B cell (primary cell): ENCODE data around the gene TRMT10A. TPM values are rescaled to one million over a fixed set of nuclear protein-coding genes. Genes with fewer than 3 reads are reported as not detected.

Source experiments
- ATAC-seq: fragments of 200-7000 bp; cut with Tn5 transposase; one replicate; pipeline ENCODE4 v1.10.0; 2021; ENCODE audit warnings: low read depth, mild to moderate bottlenecking, moderate number of reproducible peaks, moderate library complexity
- CTCF ChIA-PET: fragments of 350-600 bp; sonication (Branson Sonifier 250); formaldehyde crosslinking; loops from one replicate; lab custom pipeline; 2021; ENCODE audit warnings: antibody characterized with exemption, inconsistent platforms; lab: Charles Lee
- POLR2A ChIA-PET: fragments of 350-600 bp; sonication (Branson Sonifier 250); formaldehyde crosslinking; loops from one replicate; lab custom pipeline; 2021; ENCODE audit warnings: antibody characterized with exemption; lab: Charles Lee
- DNase-seq: peaks from one replicate; pipeline ENCODE4 v3.0.0; 2013
- H2AFZ ChIP-seq: 2 replicates; pipeline ENCODE4 v1.6.1; 2012; ENCODE audit warnings: mild to moderate bottlenecking, low read depth, low read length; ENCODE audit not compliant: insufficient read depth, poor library complexity, severe bottlenecking
- H3K27ac ChIP-seq, 2 donors: 1 replicate in 1 of 2; 2 replicates in 1 of 2; pipeline ENCODE4 v1.5.1; 2012 to 2013; ENCODE audit warnings: low read length in 2 of 2, mild to moderate bottlenecking in 2 of 2, moderate library complexity in 1 of 2
- H3K27me3 ChIP-seq, 4 experiments: fragments of 200-600 bp in 1 of 4; sonication (generic) in 1 of 4; replicated peaks in 1 of 4; 1 replicate in 2 of 4; 2 replicates in 2 of 4; pipeline versions ENCODE4 v1.6.1 to v1.7.0; 2013 to 2016; ENCODE audit warnings: low read length in 3 of 4, mild to moderate bottlenecking in 2 of 4, mixed read lengths in 1 of 4, moderate library complexity in 1 of 4; ENCODE audit not compliant: insufficient read depth in 4 of 4, control insufficient read depth in 3 of 4; ENCODE audit errors: control extremely low read depth in 1 of 4
- H3K36me3 ChIP-seq, 2 experiments: replicated peaks in 1 of 2; 1 replicate in 1 of 2; 2 replicates in 1 of 2; pipeline versions ENCODE4 v1.6.1 to v1.7.1; 2013; ENCODE audit warnings: low read length in 1 of 2; ENCODE audit not compliant: insufficient read depth in 2 of 2, control insufficient read depth in 1 of 2; ENCODE audit errors: control extremely low read depth in 1 of 2, extremely low read depth in 1 of 2
- H3K4me1 ChIP-seq, 2 donors: fragments of 200-600 bp in 1 of 2; sonication (generic) in 1 of 2; 1 replicate in 1 of 2; 2 replicates in 1 of 2; pipeline versions ENCODE4 v1.5.1 to v1.6.1; 2013 to 2017; ENCODE audit warnings: low read length in 2 of 2; ENCODE audit not compliant: control insufficient read depth in 2 of 2, insufficient read depth in 2 of 2
- H3K4me2 ChIP-seq: replicated peaks from 2 replicates; pipeline ENCODE3; 2012; ENCODE audit warnings: mild to moderate bottlenecking, low read depth, low read length; ENCODE audit not compliant: poor library complexity, severe bottlenecking
- H3K4me3 ChIP-seq, 5 experiments: fragments of 200-600 bp in 1 of 5; sonication (generic) in 1 of 5; 1 replicate in 3 of 5; 2 replicates in 2 of 5; pipeline versions ENCODE4 v1.5.1 to v1.7.0; 2011 to 2016; ENCODE audit warnings: low read length in 4 of 5, mild to moderate bottlenecking in 4 of 5, low read depth in 2 of 5, control low read depth in 1 of 5, moderate library complexity in 1 of 5; ENCODE audit not compliant: insufficient read depth in 1 of 5; ENCODE audit errors: control extremely low read depth in 1 of 5, extremely low read depth in 1 of 5
- H3K79me2 ChIP-seq: fragments of 200-600 bp; sonication (generic); one replicate; pipeline ENCODE4 v1.6.0; 2016; ENCODE audit warnings: low read length; ENCODE audit not compliant: control insufficient read depth, insufficient read depth
- H3K9ac ChIP-seq: fragments of 200-600 bp; sonication (generic); 2 replicates; pipeline ENCODE4 v1.6.1; 2017; ENCODE audit warnings: mild to moderate bottlenecking, low read length, moderate library complexity
- H3K9me3 ChIP-seq, 3 donors: one replicate each; pipeline versions ENCODE4 v1.6.1 to v1.7.1; 2013; ENCODE audit warnings: low read length in 2 of 3; ENCODE audit not compliant: control insufficient read depth in 2 of 3, insufficient read depth in 1 of 3; ENCODE audit errors: control extremely low read depth in 1 of 3
- H4K20me1 ChIP-seq: 2 replicates; pipeline ENCODE4 v1.6.0; 2012; ENCODE audit warnings: mild to moderate bottlenecking, low read length; ENCODE audit not compliant: insufficient read depth, control insufficient read depth, poor library complexity, severe bottlenecking
- H3K27ac Mint-ChIP-seq: one replicate; pipeline ENCODE4 v1.8.0; 2021; ENCODE audit warnings: mixed read lengths
- H3K27me3 Mint-ChIP-seq: one replicate; pipeline ENCODE4 v1.8.0; 2021; ENCODE audit warnings: mixed read lengths
- H3K4me1 Mint-ChIP-seq: one replicate; pipeline ENCODE4 v1.8.0; 2021; ENCODE audit warnings: mixed read lengths
- H3K4me3 Mint-ChIP-seq: one replicate; pipeline ENCODE4 v1.8.0; 2021; ENCODE audit warnings: mixed read lengths
- H3K9me3 Mint-ChIP-seq: one replicate; pipeline ENCODE4 v1.8.0; 2022; ENCODE audit warnings: mixed read lengths; ENCODE audit not compliant: insufficient read depth
- EZH2 ChIP-seq: IDR thresholded peaks from 2 replicates; pipeline ENCODE4 v1.6.1; 2012; ENCODE audit warnings: borderline replicate concordance, low read depth, mild to moderate bottlenecking, moderate library complexity, low read length; ENCODE audit not compliant: insufficient read depth, poor library complexity, severe bottlenecking
- WGBS: methylation state at CpG from one replicate; pipeline ENCODE4 v1.1.5; 2013; ENCODE audit warnings: missing lambda C conversion rate; ENCODE audit not compliant: insufficient coverage; 5-methylcytosine and 5-hydroxymethylcytosine counted together
- intact Hi-C: fragments of 100-400 bp; cut with micrococcal nuclease; formaldehyde crosslinking; loops from one replicate; pipeline ENCODE4 v1.10.0; 2022
- polyA plus RNA-seq: library from polyadenylated mRNA; depleted of rRNA; stranded (reverse); fragments of >200 nt; gene quantifications from 2 replicates; pipeline ENCODE4 v1.2.3, GENCODE V29; 2012
- total RNA-seq, 2 donors: library from RNA; stranded (reverse); fragments of 120-200 nt in 1 of 2; gene quantifications; 1 replicate in 1 of 2; 2 replicates in 1 of 2; pipeline versions ENCODE4 v1.2.3 to v1.2.4, GENCODE V29; 2013 to 2022
- TF ChIP-seq, protein P1 (sequence below): fragments of 200-600 bp; IDR thresholded peaks from one replicate; pipeline ENCODE4 v1.8.0; 2022; ENCODE audit warnings: antibody characterized with exemption, mild to moderate bottlenecking

The TRMT10A gene
- total and polyA plus RNA-seq, 2 donors (not counting 1 experiment from before 2014, with no cell fraction given): 1.4 to 5.5 TPM

DNA sequence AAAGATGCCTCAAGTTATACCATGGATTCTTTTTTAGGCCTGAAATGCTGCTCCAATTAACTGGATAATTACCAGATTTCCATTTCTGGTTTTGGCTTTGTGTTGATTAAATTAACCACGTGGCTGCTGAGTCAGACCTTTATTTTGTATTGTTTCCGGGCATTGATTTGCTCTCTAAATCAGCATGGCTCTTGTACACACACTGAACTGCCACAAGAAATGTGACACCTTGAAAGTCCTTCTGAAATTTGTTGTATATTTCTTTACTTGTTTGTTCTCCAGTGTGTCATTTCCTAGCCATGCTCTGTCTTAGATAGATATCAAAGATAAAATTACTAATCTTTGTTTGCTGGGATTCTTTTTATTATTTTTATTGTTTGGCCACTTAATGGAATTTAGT, 22.5 kb upstream of the TRMT10A start:
- Mint-ChIP-seq H3K4me3 (no peak overlapping the region), H3K9me3 (no peaks in the 10 kb centered on the region), H3K4me1 (no peaks in the 10 kb centered on the region), H3K27ac (no peak overlapping the region), H3K27me3 (peaks cover 27% of the 10 kb centered on the region)
- no peak overlapping the region for H3K9ac ChIP-seq
- peaks cover 0 to 1% (median 0%) of the 10 kb centered on the region in 3 donors for H3K9me3 ChIP-seq
- WGBS: no CpG with 5 or more reads among the region's 2 CpGs
- no peaks in the 10 kb centered on the region for H3K79me2 ChIP-seq
- no peaks in the 10 kb centered on the region for H3K36me3 ChIP-seq
- no peaks in the 10 kb centered on the region for H4K20me1 ChIP-seq
- no peak for DNase-seq
- H3K27me3 ChIP-seq: peaks cover 0 to 25% (median 2%) of the 10 kb centered on the region in 4 experiments
- ChIA-PET POLR2A (no interaction called here), CTCF (no interaction called here)
- ATAC-seq: no peak
- no peaks in the 10 kb centered on the region for H3K4me1 ChIP-seq
- no peak overlapping the region for H3K4me2 ChIP-seq
- intact Hi-C loops: no loop called here
- no peak overlapping the region for H2AFZ ChIP-seq
- no peak overlapping the region for H3K4me3 ChIP-seq
- no peak for TF ChIP-seq EZH2
- TF ChIP-seq, protein P1, sequence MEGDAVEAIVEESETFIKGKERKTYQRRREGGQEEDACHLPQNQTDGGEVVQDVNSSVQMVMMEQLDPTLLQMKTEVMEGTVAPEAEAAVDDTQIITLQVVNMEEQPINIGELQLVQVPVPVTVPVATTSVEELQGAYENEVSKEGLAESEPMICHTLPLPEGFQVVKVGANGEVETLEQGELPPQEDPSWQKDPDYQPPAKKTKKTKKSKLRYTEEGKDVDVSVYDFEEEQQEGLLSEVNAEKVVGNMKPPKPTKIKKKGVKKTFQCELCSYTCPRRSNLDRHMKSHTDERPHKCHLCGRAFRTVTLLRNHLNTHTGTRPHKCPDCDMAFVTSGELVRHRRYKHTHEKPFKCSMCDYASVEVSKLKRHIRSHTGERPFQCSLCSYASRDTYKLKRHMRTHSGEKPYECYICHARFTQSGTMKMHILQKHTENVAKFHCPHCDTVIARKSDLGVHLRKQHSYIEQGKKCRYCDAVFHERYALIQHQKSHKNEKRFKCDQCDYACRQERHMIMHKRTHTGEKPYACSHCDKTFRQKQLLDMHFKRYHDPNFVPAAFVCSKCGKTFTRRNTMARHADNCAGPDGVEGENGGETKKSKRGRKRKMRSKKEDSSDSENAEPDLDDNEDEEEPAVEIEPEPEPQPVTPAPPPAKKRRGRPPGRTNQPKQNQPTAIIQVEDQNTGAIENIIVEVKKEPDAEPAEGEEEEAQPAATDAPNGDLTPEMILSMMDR: no peak
- H3K27ac ChIP-seq: no peak overlapping the region

DNA sequence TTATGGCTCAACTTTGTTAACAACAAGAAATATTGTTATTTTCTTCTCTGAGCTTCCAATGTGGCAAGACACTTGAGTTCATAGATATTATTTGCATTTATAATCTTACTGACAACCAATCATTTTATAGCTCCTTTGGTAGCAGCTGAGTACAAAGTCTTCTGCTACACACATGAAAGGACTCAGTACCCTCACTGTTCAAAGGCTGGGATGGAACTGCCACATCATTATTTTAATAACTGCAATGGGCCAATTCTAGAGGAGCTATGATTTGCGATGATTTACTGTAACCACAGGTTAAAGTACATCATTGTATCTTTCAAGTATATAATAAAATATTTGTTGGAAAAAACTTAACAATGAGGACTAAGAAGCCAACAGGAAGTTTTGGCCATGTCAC, 21.7 kb upstream of the TRMT10A start:
- no CpG with 5 or more reads among the region's 1 CpG for WGBS
- ATAC-seq: no peak

More for the DNA sequence above, 21.7 kb upstream of the TRMT10A start:
- no peaks in the 10 kb centered on the region for H3K4me1 Mint-ChIP-seq
- H3K27me3 ChIP-seq: peaks cover 0 to 25% (median 2%) of the 10 kb centered on the region in 4 experiments
- ChIA-PET CTCF (no interaction called here), POLR2A (no interaction called here)
- no peak overlapping the region for H3K27ac ChIP-seq
- peaks cover 0 to 1% (median 0%) of the 10 kb centered on the region in 3 donors for H3K9me3 ChIP-seq
- no peak overlapping the region for H3K4me3 Mint-ChIP-seq
- H3K9me3 Mint-ChIP-seq: no peaks in the 10 kb centered on the region
- no peak for TF ChIP-seq EZH2
- no peaks in the 10 kb centered on the region for H4K20me1 ChIP-seq
- H3K79me2 ChIP-seq: no peaks in the 10 kb centered on the region
- H3K4me3 ChIP-seq: no peak overlapping the region
- H2AFZ ChIP-seq: no peak overlapping the region
- no peaks in the 10 kb centered on the region for H3K4me1 ChIP-seq
- intact Hi-C loops: no loop called here
- no peak overlapping the region for H3K9ac ChIP-seq
- no peak for DNase-seq
- H3K36me3 ChIP-seq: no peaks in the 10 kb centered on the region
- no peak overlapping the region for H3K27ac Mint-ChIP-seq
- no peak overlapping the region for H3K4me2 ChIP-seq
- peaks cover 32% of the 10 kb centered on the region for H3K27me3 Mint-ChIP-seq
